Fibroblast of mammary gland (primary cell): Measurements from ENCODE around the gene SCTR.

ENCODE experiments used
- DNase-seq: peaks from one replicate; pipeline ENCODE4 v3.0.0-alpha.2; 2010; ENCODE audit warnings: low read depth
- H3K4me3 ChIP-seq: 2 replicates; pipeline ENCODE4 v1.5.1; 2011; ENCODE audit warnings: low read depth, mild to moderate bottlenecking, low read length, moderate library complexity; ENCODE audit not compliant: control insufficient read depth
- TF ChIP-seq, protein P1 (sequence below): conservative IDR thresholded peaks from 2 replicates; pipeline ENCODE4 v1.5.1; 2011; ENCODE audit warnings: low read depth, low read length, inconsistent platforms; ENCODE audit not compliant: control insufficient read depth, insufficient read depth

The SCTR gene

DNA sequence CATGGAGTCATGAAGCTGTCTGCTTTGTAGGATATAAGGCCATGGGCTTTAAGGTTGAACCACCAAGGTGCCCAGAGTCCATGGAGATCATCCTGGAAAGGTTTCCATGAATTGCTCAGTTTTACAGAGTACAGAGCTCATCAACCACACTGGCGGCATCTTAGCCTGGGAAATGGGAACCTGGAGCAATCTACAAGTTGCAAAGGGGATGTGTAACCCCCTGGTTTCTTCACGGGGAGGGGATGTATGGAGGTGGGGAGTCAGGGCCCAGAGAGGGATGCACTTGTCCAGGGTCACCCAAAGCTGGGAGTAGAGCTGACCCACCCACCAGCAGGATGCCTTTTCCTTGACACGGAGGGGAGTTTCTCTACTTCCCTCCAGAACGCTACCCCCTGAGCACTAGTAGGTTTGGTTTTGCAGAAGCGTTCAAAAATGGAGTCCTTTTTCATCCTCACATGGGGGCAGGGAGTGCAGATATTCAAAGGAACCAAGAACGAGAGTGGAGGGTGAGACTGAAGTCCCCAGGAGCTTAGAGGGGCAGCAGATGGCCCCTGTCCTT is 85.5 kb downstream of the SCTR start:
- no peak for DNase-seq
- TF ChIP-seq, protein P1, sequence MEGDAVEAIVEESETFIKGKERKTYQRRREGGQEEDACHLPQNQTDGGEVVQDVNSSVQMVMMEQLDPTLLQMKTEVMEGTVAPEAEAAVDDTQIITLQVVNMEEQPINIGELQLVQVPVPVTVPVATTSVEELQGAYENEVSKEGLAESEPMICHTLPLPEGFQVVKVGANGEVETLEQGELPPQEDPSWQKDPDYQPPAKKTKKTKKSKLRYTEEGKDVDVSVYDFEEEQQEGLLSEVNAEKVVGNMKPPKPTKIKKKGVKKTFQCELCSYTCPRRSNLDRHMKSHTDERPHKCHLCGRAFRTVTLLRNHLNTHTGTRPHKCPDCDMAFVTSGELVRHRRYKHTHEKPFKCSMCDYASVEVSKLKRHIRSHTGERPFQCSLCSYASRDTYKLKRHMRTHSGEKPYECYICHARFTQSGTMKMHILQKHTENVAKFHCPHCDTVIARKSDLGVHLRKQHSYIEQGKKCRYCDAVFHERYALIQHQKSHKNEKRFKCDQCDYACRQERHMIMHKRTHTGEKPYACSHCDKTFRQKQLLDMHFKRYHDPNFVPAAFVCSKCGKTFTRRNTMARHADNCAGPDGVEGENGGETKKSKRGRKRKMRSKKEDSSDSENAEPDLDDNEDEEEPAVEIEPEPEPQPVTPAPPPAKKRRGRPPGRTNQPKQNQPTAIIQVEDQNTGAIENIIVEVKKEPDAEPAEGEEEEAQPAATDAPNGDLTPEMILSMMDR: no peak
- H3K4me3 ChIP-seq: no peak overlapping the region

DNA sequence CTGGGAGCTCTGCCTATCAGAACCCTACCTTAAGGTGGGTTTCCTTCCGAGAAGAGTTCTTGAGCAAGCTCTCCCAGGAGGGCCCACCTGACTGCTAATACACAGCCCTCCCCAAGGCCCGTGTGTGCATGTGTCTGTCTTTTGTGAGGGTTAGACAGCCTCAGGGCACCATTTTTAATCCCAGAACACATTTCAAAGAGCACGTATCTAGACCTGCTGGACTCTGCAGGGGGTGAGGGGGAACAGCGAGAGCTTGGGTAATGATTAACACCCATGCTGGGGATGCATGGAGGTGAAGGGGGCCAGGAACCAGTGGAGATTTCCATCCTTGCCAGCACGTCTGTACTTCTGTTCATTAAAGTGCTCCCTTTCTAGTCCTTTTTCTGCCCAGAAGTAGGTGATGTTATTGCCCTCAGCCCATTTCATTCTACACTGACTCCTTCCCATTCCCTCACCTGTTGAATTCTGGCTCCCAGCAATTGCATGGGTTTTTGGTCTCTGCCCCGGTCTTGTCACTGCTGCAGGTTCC is 86.1 kb downstream of the SCTR start:
- no peak for DNase-seq
- no peak overlapping the region for H3K4me3 ChIP-seq

DNA sequence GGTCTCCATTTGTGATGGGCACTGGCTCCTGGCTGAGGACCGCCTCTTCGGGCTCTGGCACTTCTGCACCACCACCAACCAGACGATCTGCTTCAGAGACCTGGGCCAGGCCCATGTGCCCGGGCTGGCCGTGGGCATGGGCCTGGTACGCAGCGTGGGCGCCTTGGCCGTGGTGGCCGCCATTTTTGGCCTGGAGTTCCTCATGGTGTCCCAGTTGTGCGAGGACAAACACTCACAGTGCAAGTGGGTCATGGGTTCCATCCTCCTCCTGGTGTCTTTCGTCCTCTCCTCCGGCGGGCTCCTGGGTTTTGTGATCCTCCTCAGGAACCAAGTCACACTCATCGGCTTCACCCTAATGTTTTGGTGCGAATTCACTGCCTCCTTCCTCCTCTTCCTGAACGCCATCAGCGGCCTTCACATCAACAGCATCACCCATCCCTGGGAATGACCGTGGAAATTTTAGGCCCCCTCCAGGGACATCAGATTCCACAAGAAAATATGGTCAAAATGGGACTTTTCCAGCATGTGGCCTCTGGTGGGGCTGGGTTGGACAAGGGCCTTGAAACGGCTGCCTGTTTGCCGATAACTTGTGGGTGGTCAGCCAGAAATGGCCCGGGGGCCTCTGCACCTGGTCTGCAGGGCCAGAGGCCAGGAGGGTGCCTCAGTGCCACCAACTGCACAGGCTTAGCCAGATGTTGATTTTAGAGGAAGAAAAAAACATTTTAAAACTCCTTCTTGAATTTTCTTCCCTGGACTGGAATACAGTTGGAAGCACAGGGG is 87.1 kb downstream of the SCTR start:
- DNase-seq: no peak
- no peak overlapping the region for H3K4me3 ChIP-seq
- TF ChIP-seq, protein P1: no peak

More for the DNA sequence above, 86.1 kb downstream of the SCTR start:
- TF ChIP-seq, protein P1: no peak

DNA sequence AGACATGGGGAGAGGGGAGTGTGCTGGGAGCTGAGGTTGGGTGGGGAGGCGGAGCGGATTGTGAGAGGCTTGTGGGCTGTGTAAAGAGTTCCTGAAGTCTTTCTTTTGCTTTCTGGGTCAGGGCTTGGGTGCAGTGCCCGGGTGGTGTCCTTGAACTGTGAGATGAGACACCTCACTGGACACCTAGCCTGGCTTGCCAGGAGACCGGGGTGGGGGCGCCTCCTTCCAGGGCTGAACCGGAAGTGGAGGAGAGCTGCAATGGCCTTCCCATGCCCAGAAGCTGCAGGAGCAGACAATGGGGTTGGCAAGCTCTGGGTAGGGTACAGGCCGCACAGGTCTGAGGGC is 88.4 kb downstream of the SCTR start:
- DNase-seq: no peak
- TF ChIP-seq, protein P1: no peak
- H3K4me3 ChIP-seq: no peak overlapping the region

DNA sequence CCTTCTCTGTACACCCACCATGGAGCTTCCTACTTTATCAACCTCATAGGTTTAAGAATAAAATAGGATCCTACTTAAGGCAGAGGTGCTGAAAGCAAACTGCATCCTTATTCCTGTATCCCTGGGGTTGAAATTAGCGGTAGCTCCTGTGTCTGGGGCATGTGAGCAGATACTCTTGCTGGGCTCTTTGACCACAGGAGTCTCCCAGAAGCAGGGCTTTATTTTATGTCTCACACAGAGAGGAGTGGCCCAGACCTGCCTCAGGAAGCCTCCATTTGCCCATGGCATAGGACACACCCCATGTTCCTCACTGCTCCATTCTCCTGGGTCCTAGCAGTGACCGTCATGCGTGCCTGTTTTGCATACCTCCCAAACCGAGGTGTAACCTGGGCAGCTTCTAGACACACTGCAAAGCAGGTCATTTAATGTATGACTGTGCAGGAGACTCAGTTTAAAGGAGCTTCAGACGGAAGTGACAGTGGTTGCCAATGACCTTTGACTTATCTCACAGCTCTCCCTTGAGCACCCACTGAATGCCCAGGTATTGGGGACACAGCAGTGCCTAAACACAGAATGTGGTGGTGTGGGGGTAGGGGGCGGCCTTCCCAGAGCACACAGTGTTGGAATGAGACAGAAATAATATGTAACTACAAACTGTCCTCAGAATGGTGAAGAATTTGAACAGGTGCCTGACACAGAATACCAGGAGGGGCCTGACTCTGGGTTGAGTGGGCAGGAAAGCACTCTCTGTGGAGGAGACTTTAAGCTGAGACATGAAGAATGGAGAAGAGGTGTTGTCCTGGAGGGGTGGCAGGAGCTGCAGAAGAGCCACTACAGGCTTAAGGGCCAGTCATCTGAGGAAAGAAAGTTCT is 89.0 kb downstream of the SCTR start:
- TF ChIP-seq, protein P1: no peak
- DNase-seq: no peak
- no peak overlapping the region for H3K4me3 ChIP-seq

DNA sequence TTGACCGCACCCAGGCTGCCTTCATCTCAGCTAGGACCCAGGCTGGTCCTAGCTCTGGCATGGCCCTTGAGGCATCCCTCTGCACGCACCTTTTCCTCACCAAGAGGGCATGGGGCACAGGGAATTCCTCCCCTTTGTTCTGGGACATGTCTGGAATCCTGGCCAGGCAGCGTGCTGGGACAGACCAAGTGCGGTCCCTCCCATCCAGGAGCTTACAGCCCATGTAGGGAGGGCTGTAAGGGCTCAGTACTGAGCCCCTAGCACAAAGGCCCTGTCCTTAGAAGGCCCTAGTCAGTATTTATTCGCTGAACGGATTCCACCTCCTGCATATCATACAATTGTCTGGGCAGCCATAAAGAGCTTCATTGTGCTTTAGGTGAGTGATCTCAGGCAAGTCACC is 89.6 kb downstream of the SCTR start:
- TF ChIP-seq, protein P1: no peak

More for the DNA sequence above, 89.6 kb downstream of the SCTR start:
- H3K4me3 ChIP-seq: no peak overlapping the region
- DNase-seq: no peak
